Astrocyte (in vitro differentiated cells and primary cell): ENCODE results near the gene NFYB.

Experiments
- EZH2 ChIP-seq: IDR thresholded peaks from 2 replicates; pipeline ENCODE4 v1.6.1; 2012; ENCODE audit warnings: mild to moderate bottlenecking, low read length, inconsistent platforms; ENCODE audit not compliant: insufficient read depth
- TF ChIP-seq, protein P1 (sequence below): IDR thresholded peaks from 2 replicates; pipeline ENCODE4 v1.5.1; 2011; ENCODE audit warnings: low read depth, mild to moderate bottlenecking, inconsistent platforms, low read length, moderate library complexity; ENCODE audit not compliant: insufficient read depth

DNA sequence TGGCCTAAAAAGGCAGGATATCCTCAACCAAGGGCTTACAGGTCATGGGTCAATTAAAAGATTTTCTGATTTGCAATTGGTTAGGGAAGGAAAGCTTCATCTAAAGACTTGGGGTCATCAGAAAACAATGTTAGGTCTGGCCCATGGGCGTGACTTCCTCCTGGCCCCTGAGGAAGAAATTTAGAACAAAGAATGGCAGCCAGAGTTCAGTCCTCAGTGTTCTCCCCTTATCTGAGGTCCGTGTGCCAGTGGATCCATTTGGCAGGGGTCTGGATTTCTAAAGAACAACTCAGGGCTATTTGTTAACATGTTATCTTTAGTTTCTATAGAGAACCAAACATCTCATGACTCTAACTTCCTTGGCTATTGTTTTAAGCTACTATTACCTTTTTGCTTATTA lies 27.8 kb upstream of the NFYB start:
- TF ChIP-seq, protein P1, sequence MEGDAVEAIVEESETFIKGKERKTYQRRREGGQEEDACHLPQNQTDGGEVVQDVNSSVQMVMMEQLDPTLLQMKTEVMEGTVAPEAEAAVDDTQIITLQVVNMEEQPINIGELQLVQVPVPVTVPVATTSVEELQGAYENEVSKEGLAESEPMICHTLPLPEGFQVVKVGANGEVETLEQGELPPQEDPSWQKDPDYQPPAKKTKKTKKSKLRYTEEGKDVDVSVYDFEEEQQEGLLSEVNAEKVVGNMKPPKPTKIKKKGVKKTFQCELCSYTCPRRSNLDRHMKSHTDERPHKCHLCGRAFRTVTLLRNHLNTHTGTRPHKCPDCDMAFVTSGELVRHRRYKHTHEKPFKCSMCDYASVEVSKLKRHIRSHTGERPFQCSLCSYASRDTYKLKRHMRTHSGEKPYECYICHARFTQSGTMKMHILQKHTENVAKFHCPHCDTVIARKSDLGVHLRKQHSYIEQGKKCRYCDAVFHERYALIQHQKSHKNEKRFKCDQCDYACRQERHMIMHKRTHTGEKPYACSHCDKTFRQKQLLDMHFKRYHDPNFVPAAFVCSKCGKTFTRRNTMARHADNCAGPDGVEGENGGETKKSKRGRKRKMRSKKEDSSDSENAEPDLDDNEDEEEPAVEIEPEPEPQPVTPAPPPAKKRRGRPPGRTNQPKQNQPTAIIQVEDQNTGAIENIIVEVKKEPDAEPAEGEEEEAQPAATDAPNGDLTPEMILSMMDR, result no peak
- TF ChIP-seq EZH2, result no peak
